Endothelial cell of umbilical vein (primary cell): ENCODE measurements around the gene CCNK. TPM values are rescaled to one million over a fixed set of nuclear protein-coding genes. Genes with fewer than 3 reads are reported as not detected.

Experiments used
- BruUV-seq: library from RNA; stranded (reverse); fragments of 400-500 nt; replicated peaks from 2 replicates; lab custom pipeline; 2021; lab: Mats Ljungman, UMichigan
- CTCF ChIA-PET: fragments of 300-600, 350-600 bp; sonication (Branson Sonifier 250); formaldehyde crosslinking; loops from one replicate; lab custom pipeline; 2021; ENCODE audit warnings: antibody characterized with exemption, inconsistent platforms; lab: Charles Lee
- POLR2A ChIA-PET: fragments of 300-600, 350-600 bp; sonication (Branson Sonifier 250); formaldehyde crosslinking; loops from one replicate; lab custom pipeline; 2021; ENCODE audit warnings: antibody characterized with exemption, inconsistent platforms; lab: Charles Lee
- DNase-seq: peaks from one replicate; pipeline ENCODE4 v3.0.0-alpha.2; 2011; ENCODE audit warnings: low read depth, low spot score
- FAIRE-seq: peaks from 2 replicates; lab custom pipeline; 2011; peaks lifted over from hg19 to GRCh38; lab: Jason Lieb, UNC
- H2AFZ ChIP-seq: 2 replicates; pipeline ENCODE4 v1.6.0; 2012; ENCODE audit warnings: low read depth, low read length, control low read depth, inconsistent platforms
- H3K27ac ChIP-seq: 2 replicates; pipeline ENCODE4 v1.5.1; 2011; ENCODE audit warnings: low read depth, mild to moderate bottlenecking, control low read depth, low read length, moderate library complexity; ENCODE audit not compliant: insufficient read depth
- H3K27me3 ChIP-seq, 2 experiments: 2 replicates each; pipeline versions ENCODE4 v1.6.0 to v1.6.1; 2011; ENCODE audit warnings: low read length in 2 of 2, mixed read lengths in 1 of 2; ENCODE audit not compliant: control insufficient read depth in 2 of 2, insufficient read depth in 2 of 2
- H3K36me3 ChIP-seq, 2 experiments: 2 replicates in 1 of 2; 3 replicates in 1 of 2; pipeline ENCODE4 v1.5.1; 2011; ENCODE audit warnings: low read length in 2 of 2, mild to moderate bottlenecking in 1 of 2, moderate library complexity in 1 of 2; ENCODE audit not compliant: control insufficient read depth in 2 of 2, insufficient read depth in 2 of 2; ENCODE audit errors: extremely low read depth in 1 of 2
- H3K4me1 ChIP-seq: 3 replicates; pipeline ENCODE4 v1.5.1; 2011; ENCODE audit warnings: mild to moderate bottlenecking, low read length; ENCODE audit not compliant: control insufficient read depth, insufficient read depth; ENCODE audit errors: extremely low read depth
- H3K4me2 ChIP-seq: 2 replicates; pipeline ENCODE4 v1.6.1; 2011; ENCODE audit warnings: low read length, control low read depth, mixed read lengths; ENCODE audit not compliant: insufficient read depth
- H3K4me3 ChIP-seq, 3 experiments: fragments of 200-600 bp in 1 of 3; sonication (generic), shearing (Covaris generic) in 1 of 3; replicated peaks in 1 of 3; 2 replicates each; pipeline ENCODE4 v1.5.1; 2011 to 2016; ENCODE audit warnings: control low read depth in 3 of 3, low read length in 3 of 3, mild to moderate bottlenecking in 2 of 3, inconsistent platforms in 1 of 3, low read depth in 1 of 3, moderate library complexity in 1 of 3; ENCODE audit not compliant: insufficient read depth in 1 of 3
- H3K79me2 ChIP-seq: 2 replicates; pipeline ENCODE4 v1.6.0; 2012; ENCODE audit warnings: low read length, inconsistent platforms; ENCODE audit not compliant: control insufficient read depth, insufficient read depth
- H3K9ac ChIP-seq: replicated peaks from 2 replicates; pipeline ENCODE3; 2011; ENCODE audit warnings: low read length, control low read depth; ENCODE audit not compliant: insufficient read depth; ENCODE audit errors: extremely low read depth
- H3K9me1 ChIP-seq: replicated peaks from 3 replicates; pipeline ENCODE4 v1.6.0; 2011; ENCODE audit warnings: mild to moderate bottlenecking, low read length; ENCODE audit not compliant: control insufficient read depth, insufficient read depth; ENCODE audit errors: extremely low read depth
- H3K9me3 ChIP-seq: replicated peaks from 2 replicates; pipeline ENCODE4 v1.5.1; 2012; ENCODE audit warnings: low read length, inconsistent platforms; ENCODE audit not compliant: control insufficient read depth, insufficient read depth
- H4K20me1 ChIP-seq: replicated peaks from 2 replicates; pipeline ENCODE3; 2011; ENCODE audit warnings: mild to moderate bottlenecking, low read length; ENCODE audit not compliant: control insufficient read depth, insufficient read depth; ENCODE audit errors: extremely low read depth
- CTCF ChIP-seq, 2 donors: IDR thresholded peaks; 1 replicate in 1 of 2; 2 replicates in 1 of 2; pipeline ENCODE4 v1.5.1; 2011; ENCODE audit warnings: low read length in 2 of 2, mild to moderate bottlenecking in 2 of 2, moderate library complexity in 2 of 2, control low read depth in 1 of 2, inconsistent platforms in 1 of 2, low read depth in 1 of 2; ENCODE audit not compliant: insufficient read depth in 1 of 2; ENCODE audit errors: extremely low read depth in 1 of 2
- EZH2 ChIP-seq: IDR thresholded peaks from 2 replicates; pipeline ENCODE4 v1.6.1; 2012; ENCODE audit warnings: borderline replicate concordance, low read depth, mild to moderate bottlenecking, moderate library complexity, low read length, inconsistent platforms; ENCODE audit not compliant: severe bottlenecking
- FOS ChIP-seq: IDR thresholded peaks from 2 replicates; pipeline ENCODE4 v1.6.1; 2011; ENCODE audit warnings: mild to moderate bottlenecking, low read length, moderate library complexity, borderline replicate concordance; ENCODE audit not compliant: insufficient read depth
- GATA2 ChIP-seq: IDR thresholded peaks from 2 replicates; pipeline ENCODE4 v1.7.0; 2011; ENCODE audit warnings: low read depth, mild to moderate bottlenecking, moderate library complexity, mixed read lengths, low read length; ENCODE audit not compliant: insufficient read length, insufficient read depth
- JUN ChIP-seq: IDR thresholded peaks from 2 replicates; pipeline ENCODE4 v1.6.1; 2011; ENCODE audit warnings: borderline replicate concordance, low read depth; ENCODE audit not compliant: insufficient read length, insufficient read depth
- MYC ChIP-seq: IDR thresholded peaks from one replicate; pipeline ENCODE4 v1.6.1; 2011; ENCODE audit warnings: mild to moderate bottlenecking, low read depth, low read length
- POLR2A ChIP-seq: IDR thresholded peaks from 2 replicates; pipeline ENCODE4 v1.6.1; 2012; ENCODE audit warnings: low read depth, mild to moderate bottlenecking, control low read depth, low read length
- POLR2AphosphoS5 ChIP-seq: IDR thresholded peaks from 2 replicates; pipeline ENCODE4 v1.6.1; 2012; ENCODE audit warnings: low read depth, mild to moderate bottlenecking, control low read depth, low read length, moderate library complexity; ENCODE audit not compliant: insufficient read depth
- dilution Hi-C: fragments of 300-500 bp; cut with MboI; formaldehyde crosslinking; loops from one replicate; pipeline ENCODE4 v1.15.0; 2019; ENCODE audit warnings: low sequenced_read_pairs; ENCODE audit not compliant: extremely low pct_ligation_motif_present
- intact Hi-C: fragments of 100-400 bp; cut with micrococcal nuclease; formaldehyde crosslinking; loops from one replicate; pipeline ENCODE4 v1.10.0; 2022
- polyA plus RNA-seq, 4 experiments: library from polyadenylated mRNA; depleted of rRNA in 3 of 4; stranded (reverse) in 3 of 4; unstranded in 1 of 4; fragments of >200 nt; gene quantifications; 2 replicates each; pipeline versions ENCODE4 v1.2.1 to v1.2.3, GENCODE V29; 2011 to 2012; ENCODE audit warnings: missing spikeins in 1 of 4
- total RNA-seq: library from RNA; stranded (reverse); gene quantifications from 2 replicates; pipeline ENCODE4 v1.2.3, GENCODE V29; 2021
- TF ChIP-seq, protein P1 (sequence below): IDR thresholded peaks from 2 replicates; pipeline ENCODE4 v1.6.1; 2011; ENCODE audit not compliant: insufficient read depth, insufficient read length

CCNK gene
- total and polyA plus RNA-seq, 2 donors (not counting 3 experiments of a cell fraction or from before 2014, with no cell fraction given), result 11.9 to 59.3 TPM

DNA sequence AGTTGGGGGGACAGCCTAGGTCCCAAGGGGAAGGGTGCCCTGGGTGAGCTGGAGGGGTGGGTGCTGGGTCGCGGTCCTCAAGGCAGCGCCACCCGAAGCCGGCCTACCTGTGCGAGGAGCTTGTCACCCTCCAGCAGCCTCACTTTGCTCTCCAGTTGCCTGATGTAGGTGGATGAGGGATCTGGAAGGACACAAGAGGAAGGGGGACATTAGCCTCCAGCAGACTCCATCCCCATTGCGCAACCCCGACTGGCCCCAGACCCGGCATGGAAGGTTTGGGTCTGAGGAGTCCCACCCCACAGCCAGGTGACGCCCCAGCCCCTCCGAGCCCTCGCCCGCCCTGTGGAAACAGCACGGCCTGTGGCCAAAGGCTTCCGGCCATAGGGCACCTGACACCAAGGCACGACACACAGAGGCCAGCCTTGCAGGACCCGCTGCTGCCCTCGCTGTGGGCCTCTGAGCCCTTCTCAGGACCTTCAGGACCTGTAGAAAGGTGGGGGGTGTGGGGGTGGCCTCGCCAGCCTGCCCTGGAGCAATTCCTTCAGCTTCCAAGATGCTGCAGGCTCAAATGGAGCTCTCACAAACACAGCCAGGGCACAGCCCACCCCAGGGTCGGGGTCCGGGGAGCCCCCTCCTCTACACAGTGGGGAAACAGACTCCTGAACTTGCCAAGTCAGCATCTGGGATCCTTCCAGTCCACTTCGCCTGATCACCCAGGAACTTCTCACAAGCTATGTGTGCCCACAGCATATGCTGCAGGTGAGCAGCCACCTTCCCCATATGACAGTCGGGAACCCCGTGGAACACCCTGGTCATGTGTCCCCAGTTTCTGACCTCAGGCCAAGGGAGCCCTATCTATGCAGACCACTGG lies 54.9 kb downstream of the CCNK start:
- Histone ChIP-seq H3K27ac (no peak overlapping the region), H3K79me2 (no peaks in the 10 kb centered on the region), H4K20me1 (no peaks in the 10 kb centered on the region), H3K9ac (no peak overlapping the region), H2AFZ (no peak overlapping the region), H3K9me3 (no peaks in the 10 kb centered on the region), H3K36me3 (no peaks in the 10 kb centered on the region), H3K4me2 (no peak overlapping the region), H3K9me1 (no peaks in the 10 kb centered on the region), H3K4me3 (no peak overlapping the region), H3K4me1 (peaks cover 13% of the 10 kb centered on the region), H3K27me3 (no peaks in the 10 kb centered on the region)
- ChIA-PET CTCF (no interaction called here), POLR2A (no interaction called here)
- DNase-seq (no peak), FAIRE-seq (no peak)
- no TSS peak for BruUV-seq
- TF ChIP-seq POLR2A, result no peak
- TF ChIP-seq EZH2, result no peak
- no peak for TF ChIP-seq MYC
- no peak for TF ChIP-seq FOS
- TF ChIP-seq, protein P1, sequence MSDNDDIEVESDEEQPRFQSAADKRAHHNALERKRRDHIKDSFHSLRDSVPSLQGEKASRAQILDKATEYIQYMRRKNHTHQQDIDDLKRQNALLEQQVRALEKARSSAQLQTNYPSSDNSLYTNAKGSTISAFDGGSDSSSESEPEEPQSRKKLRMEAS, result no peak
- no peak for TF ChIP-seq JUN
- TF ChIP-seq POLR2AphosphoS5, result no peak
- TF ChIP-seq CTCF (IDR thresholded peaks at IDR 0.05; ENCODE audit: extremely low read depth in 1 of 2, insufficient read depth in 1 of 2, low read depth in 1 of 2, low read length in 2 of 2), result no peak
- TF ChIP-seq GATA2, result no peak
- dilution Hi-C loops (no loop called here), intact Hi-C loops (loop anchor here (10.0 kb wide), 1 partner anchor 219 kb away; no protein-coding TSS in a partner anchor)
